H9 (cell line): Measurements from ENCODE around the gene ANKUB1. TPM values are rescaled to one million over a fixed set of nuclear protein-coding genes. Genes with fewer than 3 reads are reported as not detected.

Experiments used
- DNase-seq: peaks from one replicate; pipeline ENCODE4 v3.0.0-alpha.2; 2017
- H2AFZ ChIP-seq: one replicate; pipeline ENCODE4 v1.6.1; 2013; ENCODE audit warnings: mild to moderate bottlenecking, low read length, control low read depth, moderate library complexity
- H2AK5ac ChIP-seq: 2 replicates; pipeline ENCODE4 v1.6.1; 2013; ENCODE audit warnings: low read length, control low read depth, mixed read lengths; ENCODE audit not compliant: insufficient read length
- H2BK120ac ChIP-seq: one replicate; pipeline ENCODE4 v1.6.1; 2013; ENCODE audit warnings: low read depth, mild to moderate bottlenecking, low read length, control low read depth, inconsistent platforms; ENCODE audit not compliant: poor library complexity, severe bottlenecking
- H2BK12ac ChIP-seq: 2 replicates; pipeline ENCODE4 v1.6.1; 2013; ENCODE audit warnings: low read length, control low read depth, mixed read lengths, low read depth; ENCODE audit not compliant: insufficient read length
- H2BK15ac ChIP-seq: 2 replicates; pipeline ENCODE4 v1.6.1; 2013; ENCODE audit warnings: low read depth, low read length, control low read depth
- H2BK20ac ChIP-seq: one replicate; pipeline ENCODE4 v1.6.1; 2013; ENCODE audit warnings: low read depth, mild to moderate bottlenecking, low read length, control low read depth, inconsistent platforms; ENCODE audit not compliant: poor library complexity, severe bottlenecking
- H2BK5ac ChIP-seq: 2 replicates; pipeline ENCODE4 v1.6.1; 2013; ENCODE audit warnings: low read length, control low read depth, mixed read lengths; ENCODE audit not compliant: insufficient read length
- H3K14ac ChIP-seq: 2 replicates; pipeline ENCODE4 v1.6.1; 2013; ENCODE audit warnings: low read length, control low read depth; ENCODE audit not compliant: insufficient read depth
- H3K18ac ChIP-seq: 2 replicates; pipeline ENCODE4 v1.6.1; 2013; ENCODE audit warnings: low read depth, mild to moderate bottlenecking, mixed read lengths, low read length, control low read depth; ENCODE audit not compliant: insufficient read length
- H3K23ac ChIP-seq: 2 replicates; pipeline ENCODE4 v1.6.1; 2013; ENCODE audit warnings: low read length, control low read depth, mixed read lengths, low read depth; ENCODE audit not compliant: insufficient read length
- H3K23me2 ChIP-seq: 2 replicates; pipeline ENCODE4 v1.6.1; 2013; ENCODE audit warnings: low read depth, mild to moderate bottlenecking, mixed read lengths, low read length, control low read depth; ENCODE audit not compliant: insufficient read length, poor library complexity, severe bottlenecking
- H3K27ac ChIP-seq: 2 replicates; pipeline ENCODE4 v1.5.1; 2013; ENCODE audit warnings: low read length, control low read depth, mixed read lengths, low read depth; ENCODE audit not compliant: insufficient read length
- H3K27me3 ChIP-seq: 2 replicates; pipeline ENCODE4 v1.6.1; 2013; ENCODE audit warnings: low read length, control low read depth, inconsistent platforms; ENCODE audit not compliant: insufficient read depth
- H3K4ac ChIP-seq: 2 replicates; pipeline ENCODE4 v1.6.1; 2013; ENCODE audit warnings: low read depth, mild to moderate bottlenecking, control low read depth, inconsistent platforms, low read length, moderate library complexity
- H3K4me1 ChIP-seq: 2 replicates; pipeline ENCODE4 v1.6.1; 2013; ENCODE audit warnings: low read length, control low read depth, inconsistent platforms; ENCODE audit not compliant: insufficient read depth
- H3K4me2 ChIP-seq: 2 replicates; pipeline ENCODE4 v1.6.1; 2013; ENCODE audit warnings: low read length, control low read depth, mixed read lengths; ENCODE audit not compliant: insufficient read length, insufficient read depth
- H3K56ac ChIP-seq: 2 replicates; pipeline ENCODE4 v1.6.1; 2013; ENCODE audit warnings: low read depth, mild to moderate bottlenecking, mixed read lengths, low read length, control low read depth; ENCODE audit not compliant: insufficient read length
- H3K79me1 ChIP-seq: 2 replicates; pipeline ENCODE4 v1.6.1; 2013; ENCODE audit warnings: low read depth, mild to moderate bottlenecking, moderate library complexity, low read length, control low read depth, inconsistent platforms; ENCODE audit not compliant: insufficient read depth, poor library complexity, severe bottlenecking
- H3K79me2 ChIP-seq: 2 replicates; pipeline ENCODE4 v1.6.1; 2013; ENCODE audit warnings: low read length, control low read depth, inconsistent platforms; ENCODE audit not compliant: insufficient read depth
- H3K9ac ChIP-seq: 2 replicates; pipeline ENCODE4 v1.6.1; 2013; ENCODE audit warnings: low read length, control low read depth, mixed read lengths; ENCODE audit not compliant: insufficient read length; ENCODE audit errors: extremely low read depth
- H3K9me3 ChIP-seq: one replicate; pipeline ENCODE4 v1.6.1; 2013; ENCODE audit warnings: low read depth, low read length, inconsistent platforms; ENCODE audit not compliant: control insufficient read depth
- H3T11ph ChIP-seq: one replicate; pipeline ENCODE4 v1.6.1; 2013; ENCODE audit warnings: mild to moderate bottlenecking, low read length, control low read depth, inconsistent platforms
- H4K20me1 ChIP-seq: one replicate; pipeline ENCODE4 v1.6.1; 2013; ENCODE audit not compliant: control insufficient read depth, insufficient read length, insufficient read depth
- H4K5ac ChIP-seq: 2 replicates; pipeline ENCODE4 v1.6.1; 2013; ENCODE audit warnings: low read depth, mild to moderate bottlenecking, mixed read lengths, low read length, control low read depth; ENCODE audit not compliant: insufficient read length
- H4K8ac ChIP-seq: replicated peaks from 2 replicates; pipeline ENCODE4 v1.6.1; 2013; ENCODE audit warnings: low read length, control low read depth, mixed read lengths, low read depth; ENCODE audit not compliant: insufficient read length
- H4K91ac ChIP-seq: 2 replicates; pipeline ENCODE4 v1.6.1; 2013; ENCODE audit warnings: low read depth, mild to moderate bottlenecking, moderate library complexity, mixed read lengths, low read length, control low read depth; ENCODE audit not compliant: insufficient read length
- H3K27ac Mint-ChIP-seq, 3 experiments: 2 replicates in 2 of 3; 3 replicates in 1 of 3; pipeline ENCODE4 v1.8.0; 2020 to 2021; ENCODE audit warnings: mixed read lengths in 3 of 3, mild to moderate bottlenecking in 1 of 3, moderate library complexity in 1 of 3
- H3K27me3 Mint-ChIP-seq: 2 replicates; pipeline ENCODE4 v1.8.0; 2021; ENCODE audit warnings: low read depth, mild to moderate bottlenecking, moderate library complexity, mixed read lengths
- H3K36me3 Mint-ChIP-seq, 3 experiments: 2 replicates in 2 of 3; 3 replicates in 1 of 3; pipeline ENCODE4 v1.8.0; 2020 to 2021; ENCODE audit warnings: low read depth in 3 of 3, mixed read lengths in 3 of 3; ENCODE audit not compliant: insufficient read depth in 1 of 3
- H3K4me1 Mint-ChIP-seq, 2 experiments: 2 replicates each; pipeline ENCODE4 v1.8.0; 2020; ENCODE audit warnings: mixed read lengths in 2 of 2
- H3K4me3 Mint-ChIP-seq, 2 experiments: 2 replicates in 1 of 2; 3 replicates in 1 of 2; pipeline ENCODE4 v1.8.0; 2020 to 2021; ENCODE audit warnings: mild to moderate bottlenecking in 2 of 2, mixed read lengths in 2 of 2, moderate library complexity in 1 of 2
- H3K9me3 Mint-ChIP-seq, 2 experiments: 2 replicates in 1 of 2; 3 replicates in 1 of 2; pipeline ENCODE4 v1.8.0; 2020; ENCODE audit warnings: mild to moderate bottlenecking in 2 of 2, mixed read lengths in 2 of 2, moderate library complexity in 1 of 2
- WGBS: extraction: QIAGEN DNeasy Blood & Tissue Kit; methylation state at CpG from one replicate; pipeline ENCODE4 v1.1.7; 2013; ENCODE audit warnings: missing lambda C conversion rate, low lambda C conversion rate, mixed read lengths; ENCODE audit not compliant: insufficient read length; ENCODE audit errors: extremely low coverage; 5-methylcytosine and 5-hydroxymethylcytosine counted together
- total RNA-seq: library from RNA; stranded (reverse); gene quantifications from 2 replicates; pipeline ENCODE4 v1.2.1, GENCODE V29; 2021
- TF ChIP-seq, protein P1 (sequence below): fragments of 200-600 bp; sonication (generic); conservative IDR thresholded peaks from 3 replicates; pipeline ENCODE4 v1.8.0; 2021; ENCODE audit warnings: antibody characterized with exemption, mild to moderate bottlenecking

ANKUB1 gene
- total RNA-seq, 1 experiment from 2014 or later = not detected

DNA sequence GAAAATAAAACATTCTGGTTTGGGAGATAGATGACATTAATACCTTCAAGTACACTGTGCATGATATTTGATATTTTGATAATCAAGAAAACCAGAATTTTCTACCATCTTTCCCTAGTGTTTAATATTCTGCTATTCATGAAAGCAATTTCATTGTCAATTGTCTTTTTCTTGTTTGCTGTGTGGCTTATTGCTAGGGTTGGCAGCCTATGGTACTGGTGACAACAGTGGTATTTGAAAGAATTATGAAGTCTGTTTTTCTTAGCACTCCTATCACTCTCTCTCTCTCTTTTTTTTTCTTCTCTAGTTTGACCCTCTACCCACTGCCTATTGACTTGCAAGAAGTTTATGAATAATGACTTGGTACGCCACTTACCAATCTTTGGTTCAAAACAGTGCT is 36.0 kb upstream of the ANKUB1 start:
- H2BK15ac ChIP-seq = no peak overlapping the region
- H2BK12ac ChIP-seq = no peak overlapping the region
- no peak overlapping the region for H3K23ac ChIP-seq
- TF ChIP-seq, protein P1, sequence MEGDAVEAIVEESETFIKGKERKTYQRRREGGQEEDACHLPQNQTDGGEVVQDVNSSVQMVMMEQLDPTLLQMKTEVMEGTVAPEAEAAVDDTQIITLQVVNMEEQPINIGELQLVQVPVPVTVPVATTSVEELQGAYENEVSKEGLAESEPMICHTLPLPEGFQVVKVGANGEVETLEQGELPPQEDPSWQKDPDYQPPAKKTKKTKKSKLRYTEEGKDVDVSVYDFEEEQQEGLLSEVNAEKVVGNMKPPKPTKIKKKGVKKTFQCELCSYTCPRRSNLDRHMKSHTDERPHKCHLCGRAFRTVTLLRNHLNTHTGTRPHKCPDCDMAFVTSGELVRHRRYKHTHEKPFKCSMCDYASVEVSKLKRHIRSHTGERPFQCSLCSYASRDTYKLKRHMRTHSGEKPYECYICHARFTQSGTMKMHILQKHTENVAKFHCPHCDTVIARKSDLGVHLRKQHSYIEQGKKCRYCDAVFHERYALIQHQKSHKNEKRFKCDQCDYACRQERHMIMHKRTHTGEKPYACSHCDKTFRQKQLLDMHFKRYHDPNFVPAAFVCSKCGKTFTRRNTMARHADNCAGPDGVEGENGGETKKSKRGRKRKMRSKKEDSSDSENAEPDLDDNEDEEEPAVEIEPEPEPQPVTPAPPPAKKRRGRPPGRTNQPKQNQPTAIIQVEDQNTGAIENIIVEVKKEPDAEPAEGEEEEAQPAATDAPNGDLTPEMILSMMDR = no peak
- peaks cover 13 to 16% of the 10 kb centered on the region in 2 experiments for H3K4me1 Mint-ChIP-seq
- no peak for DNase-seq
- H3K23me2 ChIP-seq = no peaks in the 10 kb centered on the region
- H3K14ac ChIP-seq = no peak overlapping the region
- no peak overlapping the region for H3K4me3 Mint-ChIP-seq
- H3K27ac Mint-ChIP-seq = no peak overlapping the region
- peaks cover 38% of the 10 kb centered on the region in 2 experiments for H3K9me3 Mint-ChIP-seq
- H3K9me3 ChIP-seq = peaks cover 19% of the 10 kb centered on the region
- no peak overlapping the region for H2AFZ ChIP-seq
- H2BK20ac ChIP-seq = no peak overlapping the region
- H3K9ac ChIP-seq = no peak overlapping the region
- H3K27ac ChIP-seq = no peak overlapping the region
- H4K5ac ChIP-seq = no peak overlapping the region
- no peak overlapping the region for H4K8ac ChIP-seq
- H3K56ac ChIP-seq = no peak overlapping the region
- whole genome bisulfite sequencing = no CpG with 5 or more reads among the region's 1 CpG
- no peak overlapping the region for H2AK5ac ChIP-seq
- peaks cover 8% of the 10 kb centered on the region; the same call in 1 of the 2 replicates for H3K79me2 ChIP-seq
- no peak overlapping the region for H2BK5ac ChIP-seq
- H3K27me3 Mint-ChIP-seq = no peaks in the 10 kb centered on the region; the same call in 1 of the 2 replicates
- H4K91ac ChIP-seq = no peak overlapping the region
- H3K36me3 Mint-ChIP-seq = peaks cover 35 to 46% (median 39%) of the 10 kb centered on the region in 3 experiments
- peaks cover 4% of the 10 kb centered on the region for H3K79me1 ChIP-seq
- no peak overlapping the region for H2BK120ac ChIP-seq
- H3K27me3 ChIP-seq = no peaks in the 10 kb centered on the region
- no peak overlapping the region for H3K4me2 ChIP-seq
- no peaks in the 10 kb centered on the region for H4K20me1 ChIP-seq
- H3K4me1 ChIP-seq = peaks cover 3% of the 10 kb centered on the region; the same call in 1 of the 2 replicates
- H3T11ph ChIP-seq = no peak overlapping the region
- no peak overlapping the region for H3K4ac ChIP-seq
- H3K18ac ChIP-seq = no peak overlapping the region
